ENCODE data around the gene DUSP5. TPM values are rescaled to one million over a fixed set of nuclear protein-coding genes. Genes with fewer than 3 reads are reported as not detected.

The DUSP5 gene
- total and polyA plus RNA-seq, 2 of the 8 experiments (the other 6 are each of a cell fraction or from before 2014, with no cell fraction given) = 13.6 to 30.3 TPM

DNA sequence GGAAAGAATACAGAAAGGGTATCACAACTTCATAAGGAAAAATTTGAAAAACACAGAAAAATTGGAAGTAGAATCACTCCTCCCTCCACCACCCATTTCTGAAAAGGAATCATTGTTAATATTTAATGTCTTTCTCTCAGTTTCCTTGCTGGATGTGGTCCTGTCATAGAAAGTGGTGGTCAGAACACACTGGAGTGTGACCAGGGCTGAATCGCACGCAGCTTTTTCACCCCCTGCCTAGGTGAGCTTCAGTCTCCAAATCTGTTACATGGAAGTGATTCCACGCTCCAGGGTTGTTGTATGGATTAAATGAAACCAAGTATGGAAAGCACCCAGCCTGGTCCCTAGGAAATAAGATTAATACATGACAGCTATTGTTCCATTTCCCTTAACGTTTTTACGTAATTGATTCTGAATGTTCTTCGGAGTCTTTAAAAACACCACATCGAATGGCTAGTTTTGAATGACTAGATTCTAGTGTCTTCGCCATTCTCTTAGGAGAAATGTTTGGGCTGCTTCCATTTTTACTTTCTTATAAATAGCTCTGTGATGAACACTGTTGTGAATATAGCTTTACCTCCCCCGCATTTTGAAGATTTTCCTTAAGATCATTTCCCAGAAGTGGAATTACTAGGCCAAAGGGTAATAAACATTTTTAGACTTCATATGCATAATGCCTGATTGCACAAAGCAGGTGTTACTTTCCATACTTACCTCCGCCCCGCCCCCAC, 10.9 kb upstream of the DUSP5 start:
- Histone ChIP-seq H3K36me3 (ENCODE audit: control insufficient read depth in 2 of 4, insufficient read depth in 4 of 4, low read length in 3 of 4) (no peaks in the 10 kb centered on the region), H3K79me2 (ENCODE audit: control insufficient read depth in 1 of 2, insufficient read depth in 2 of 2, low read length in 2 of 2) (no peaks in the 10 kb centered on the region), H3K4me2 (ENCODE audit: insufficient read depth in 1 of 2, low read depth in 2 of 2, low read length in 2 of 2) (peak overlapping the region; percentile 50 to 55; a peak in 3 of 4 replicates), H4K5ac (ENCODE audit: insufficient read length, low read depth, low read length) (no peak overlapping the region), H3K14ac (ENCODE audit: insufficient read length) (no peak overlapping the region), H2BK15ac (ENCODE audit: low read length) (no peak overlapping the region), H4K91ac (replicated peaks; ENCODE audit: insufficient read length, low read length) (peak overlapping the region; percentile 22), H2BK5ac (ENCODE audit: low read depth, low read length) (peak overlapping the region; percentile 94; the same call in 1 of the 2 replicates), H3K79me1 (ENCODE audit: low read depth, low read length) (no peaks in the 10 kb centered on the region), H3K4me1 (replicated peaks in 1 of 4; ENCODE audit: control insufficient read depth in 3 of 4, insufficient read depth in 4 of 4, low read length in 3 of 4) (peaks cover 9 to 15% (median 11%) of the 10 kb centered on the region in 4 experiments), H2BK20ac (ENCODE audit: low read length) (peak overlapping the region; percentile 97; the same call in 1 of the 2 replicates), H3K18ac (ENCODE audit: extremely low read depth, low read length) (no peak overlapping the region), H2AFZ (ENCODE audit: low read length) (no peak overlapping the region), H3K4me3 (ENCODE audit: extremely low read depth in 1 of 4, insufficient read depth in 2 of 4, low read depth in 3 of 4, low read length in 4 of 4) (no peak overlapping the region), H2AK5ac (ENCODE audit: low read depth, low read length) (no peak overlapping the region), H3K9ac (replicated peaks in 1 of 4; ENCODE audit: extremely low read depth in 1 of 4, low read depth in 3 of 4, low read length in 3 of 4) (no peak overlapping the region), H4K20me1 (replicated peaks in 1 of 2; ENCODE audit: control insufficient read depth in 1 of 2, insufficient read depth in 2 of 2, low read length in 2 of 2) (no peaks in the 10 kb centered on the region), H3K23ac (ENCODE audit: insufficient read length) (no peak overlapping the region), H3K27me3 (replicated peaks in 1 of 4; ENCODE audit: control insufficient read depth in 3 of 4, extremely low read depth in 1 of 4, insufficient read depth in 3 of 4, low read length in 3 of 4) (no peaks in the 10 kb centered on the region), H3K23me2 (ENCODE audit: low read depth, low read length) (no peaks in the 10 kb centered on the region), H2BK12ac (ENCODE audit: low read depth, low read length) (peak overlapping the region; percentile 22; the same call in 1 of the 2 replicates), H2BK120ac (replicated peaks; ENCODE audit: low read depth, low read length) (peak overlapping the region; percentile 66), H3K4ac (replicated peaks; ENCODE audit: insufficient read length, low read depth, low read length) (no peak overlapping the region), H3K56ac (replicated peaks; ENCODE audit: insufficient read length, low read depth, low read length) (no peak overlapping the region), H4K8ac (ENCODE audit: extremely low read depth, insufficient read depth, low read length) (no peak overlapping the region), H3K9me3 (ENCODE audit: insufficient read depth in 2 of 2, low read depth in 1 of 2, low read length in 1 of 2) (no peaks in the 10 kb centered on the region), H3K27ac (ENCODE audit: low read depth, low read length) (no peak overlapping the region)
- FAIRE-seq = no peak
- POLR2A ChIA-PET (ENCODE audit: partially characterized antibody) = interaction anchor here (0.6 to 8.9 kb wide), 6 partner anchors 11 to 114 kb away, joined by 3 to 56 read pairs (median 4); partner anchors contain the start of gene DUSP5
- no peak for DNase-seq (ENCODE audit: low read depth in 1 of 2, low spot score in 2 of 2)
- WGBS, 2 experiments (ENCODE audit: extremely low coverage in 1 of 2, insufficient coverage in 1 of 2, insufficient read length in 1 of 2, insufficient replicate concordance in 2 of 2, low coverage in 1 of 2, low lambda C conversion rate in 2 of 2, missing lambda C conversion rate in 1 of 2) = 69% methylated on average over 11 of the region's 11 CpGs; no CpG with 5 or more reads in 1 of the 2 experiments
- CTCF ChIA-PET (ENCODE audit: partially characterized antibody) = interaction anchor here (0.6 to 1.7 kb wide), 7 partner anchors 9 to 133 kb away, joined by 3 to 5 read pairs (median 3); partner anchors contain the start of gene DUSP5
- TF ChIP-seq BACH1 (IDR thresholded peaks at IDR 0.05; ENCODE audit: low read length) = no peak
- no peak for TF ChIP-seq RXRA (IDR thresholded peaks at IDR 0.05; ENCODE audit: insufficient read depth, low read depth, low read length)
- no peak for TF ChIP-seq ATF2 (IDR thresholded peaks at IDR 0.05; ENCODE audit: low read length)
- TF ChIP-seq SAP30 (IDR thresholded peaks at IDR 0.05; ENCODE audit: insufficient read depth, insufficient replicate concordance, low read length) = no peak
- no peak for TF ChIP-seq TCF12 (IDR thresholded peaks at IDR 0.05; ENCODE audit: low read depth, low read length)
- no peak for TF ChIP-seq TBP (IDR thresholded peaks at IDR 0.05; ENCODE audit: low read depth, low read length)
- no peak for TF ChIP-seq RNF2 (IDR thresholded peaks at IDR 0.05; ENCODE audit: borderline replicate concordance, low read depth, low read length, missing control alignments, poor library complexity, severe bottlenecking)
- no peak for TF ChIP-seq JUND (IDR thresholded peaks at IDR 0.05; ENCODE audit: low read length)
- no peak for TF ChIP-seq CHD1 (IDR thresholded peaks at IDR 0.05; ENCODE audit: low read depth, low read length)
- TF ChIP-seq JUN (IDR thresholded peaks at IDR 0.05; ENCODE audit: low read depth, low read length) = no peak
